ENCODE measurements around the gene SNCAIP. TPM values are rescaled to one million over a fixed set of nuclear protein-coding genes. Genes with fewer than 3 reads are reported as not detected.

SNCAIP gene
- total and polyA plus RNA-seq, 9 of the 15 experiments (the other 6 are each of a cell fraction or from before 2014, with no cell fraction given) = 0.04 TPM; not detected in 8

GRCh38 chr5:122439645-122440044 lies 127.6 kb downstream of the SNCAIP start:
- no peaks in the 10 kb centered on the region for H3K36me3 ChIP-seq (ENCODE audit: control insufficient read depth, insufficient read depth, low read length)
- no peak overlapping the region for H3K9ac ChIP-seq (ENCODE audit: insufficient read depth in 1 of 2, low read depth in 2 of 2, low read length in 2 of 2)
- ChIA-PET CTCF (ENCODE audit: low intra/inter-chr PET ratio) (no interaction called here), POLR2A (no interaction called here)
- H3K4me1 ChIP-seq (replicated peaks in 1 of 2; ENCODE audit: control insufficient read depth in 2 of 2, insufficient read depth in 2 of 2, low read length in 2 of 2) = no peaks in the 10 kb centered on the region
- no peaks in the 10 kb centered on the region for H3K9me3 ChIP-seq (replicated peaks; ENCODE audit: control insufficient read depth, insufficient read depth, low read depth, low read length)
- no peak overlapping the region for H3K4me2 ChIP-seq (ENCODE audit: insufficient read depth, low read length)
- H3K4me3 ChIP-seq = no peak overlapping the region
- BruUV-seq (replicated peaks) = no TSS peak
- no peak overlapping the region for H2AFZ ChIP-seq (ENCODE audit: low read depth, low read length)
- no peaks in the 10 kb centered on the region for H3K27me3 ChIP-seq (ENCODE audit: control insufficient read depth in 2 of 2, insufficient read depth in 2 of 2, low read length in 2 of 2)
- intact Hi-C loops (cut with micrococcal nuclease) (no loop called here), in situ Hi-C loops (cut with MboI) (no loop called here)
- no peaks in the 10 kb centered on the region for H4K20me1 ChIP-seq (replicated peaks; ENCODE audit: control insufficient read depth, insufficient read depth, low read length)
- FAIRE-seq (no peak), ATAC-seq (no peak), DNase-seq (ENCODE audit: extremely low read depth in 1 of 4, low spot score in 3 of 4) (no peak)
- 0% methylated on average over 1 of the region's 1 CpG for whole genome bisulfite sequencing (ENCODE audit: insufficient coverage, low coverage, missing lambda C conversion rate)
- no peak overlapping the region for H3K27ac ChIP-seq (ENCODE audit: extremely low read depth, low read depth, low read length)
- no peaks in the 10 kb centered on the region for H3K9me1 ChIP-seq (ENCODE audit: control insufficient read depth, insufficient read depth, low read length)
- no peaks in the 10 kb centered on the region for H3K79me2 ChIP-seq (ENCODE audit: control insufficient read depth, insufficient read depth, low read length)
- TF ChIP-seq ZNF239 (CRISPR knock-in tag; IDR thresholded peaks at IDR 0.05) (no peak), CGGBP1 (CRISPR knock-in tag; IDR thresholded peaks at IDR 0.05) (no peak), ARHGAP35 (IDR thresholded peaks at IDR 0.05; ENCODE audit: partially characterized antibody) (no peak), ZBTB40 (IDR thresholded peaks at IDR 0.05) (no peak), ZBTB40 (CRISPR knock-in tag; IDR thresholded peaks at IDR 0.05) (no peak), CBX5 (IDR thresholded peaks at IDR 0.05; ENCODE audit: borderline replicate concordance, low read depth) (no peak), PHB2 (IDR thresholded peaks at IDR 0.05; ENCODE audit: low read depth) (no peak), ZNF592 (IDR thresholded peaks at IDR 0.05) (no peak), MAFK (IDR thresholded peaks at IDR 0.05; ENCODE audit: low read length) (no peak), KLF13 (tag; IDR thresholded peaks at IDR 0.05; ENCODE audit: borderline replicate concordance, low read depth) (no peak)
